DMS53 treated with DMSO at 0.1 percent for 48 hours (cell line): ENCODE results near the gene MACROD2.

Source experiments
- DNase-seq: peaks from one replicate; lab custom pipeline; 2025; ENCODE audit not compliant: unreplicated experiment; lab: John Stamatoyannopoulos, UW

The MACROD2 gene

GRCh38 chr20:14512839-14513238 lies 517.5 kb downstream of the MACROD2 start:
- no peak for DNase-seq

- DNase-seq: no peak
Measured at GRCh38 chr20:14518648-14519047, 523.3 kb downstream of the MACROD2 start.

GRCh38 chr20:14521016-14521415 lies 525.7 kb downstream of the MACROD2 start:
- no peak for DNase-seq

GRCh38 chr20:14521436-14521835 lies 526.1 kb downstream of the MACROD2 start:
- no peak for DNase-seq

- no peak for DNase-seq
Measured at GRCh38 chr20:14522595-14522994, 527.3 kb downstream of the MACROD2 start.

- DNase-seq: no peak
Measured at GRCh38 chr20:14523090-14523489, 527.8 kb downstream of the MACROD2 start.

GRCh38 chr20:14525426-14525825 lies 530.1 kb downstream of the MACROD2 start:
- DNase-seq: no peak

GRCh38 chr20:14526891-14527290 lies 531.6 kb downstream of the MACROD2 start:
- no peak for DNase-seq

GRCh38 chr20:14531786-14532185 lies 536.5 kb downstream of the MACROD2 start:
- no peak for DNase-seq

- no peak for DNase-seq
Measured at GRCh38 chr20:14536738-14537137, 541.4 kb downstream of the MACROD2 start.

GRCh38 chr20:14538433-14538832 lies 543.1 kb downstream of the MACROD2 start:
- DNase-seq: no peak

GRCh38 chr20:14543040-14543439 lies 547.7 kb downstream of the MACROD2 start:
- no peak for DNase-seq

- no peak for DNase-seq
Measured at GRCh38 chr20:14544688-14545087, 549.4 kb downstream of the MACROD2 start.

GRCh38 chr20:14550655-14551054 lies 555.3 kb downstream of the MACROD2 start:
- no peak for DNase-seq

GRCh38 chr20:14553774-14554534 lies 558.6 kb downstream of the MACROD2 start:
- DNase-seq: no peak

- no peak for DNase-seq
Measured at GRCh38 chr20:14555676-14556075, 560.4 kb downstream of the MACROD2 start.

- no peak for DNase-seq
Measured at GRCh38 chr20:14556206-14556605, 560.9 kb downstream of the MACROD2 start.

GRCh38 chr20:14559612-14560011 lies 564.3 kb downstream of the MACROD2 start:
- no peak for DNase-seq

GRCh38 chr20:14561741-14562221 lies 566.5 kb downstream of the MACROD2 start:
- DNase-seq: no peak

GRCh38 chr20:14562981-14563380 lies 567.7 kb downstream of the MACROD2 start:
- DNase-seq: no peak

- DNase-seq: no peak
Measured at GRCh38 chr20:14566505-14566904, 571.2 kb downstream of the MACROD2 start.

GRCh38 chr20:14568225-14568624 lies 572.9 kb downstream of the MACROD2 start:
- DNase-seq: no peak

GRCh38 chr20:14568701-14569100 lies 573.4 kb downstream of the MACROD2 start:
- no peak for DNase-seq
